GM21717 (cell line): ENCODE results near the gene KCNS3.

Source experiments
- ATAC-seq: cut with Tn5 transposase; IDR thresholded peaks from one replicate; pipeline ENCODE4 v1.9.1; 2021; ENCODE audit warnings: mild to moderate bottlenecking, moderate library complexity; ENCODE audit not compliant: unreplicated experiment

KCNS3 gene

GRCh38 chr2:17878281-17879136 lies at the start of gene KCNS3:
KCNS3 (plus strand) TSS chr2:17878667; CDS start chr2:17931009, 52,342 bp downstream.
- ATAC-seq = peak; percentile 86

- ATAC-seq = peak; percentile 77
Observed at GRCh38 chr2:17830053-17831034, 48.1 kb upstream of the KCNS3 start.

- ATAC-seq = no peak
Observed at GRCh38 chr2:17835516-17835915, 43.0 kb upstream of the KCNS3 start.

- no peak for ATAC-seq
Observed at GRCh38 chr2:17839959-17840358, 38.5 kb upstream of the KCNS3 start.

GRCh38 chr2:17843457-17843856 lies 35.0 kb upstream of the KCNS3 start:
- no peak for ATAC-seq

- no peak for ATAC-seq
Observed at GRCh38 chr2:17845806-17846205, 32.7 kb upstream of the KCNS3 start.

GRCh38 chr2:17846676-17847075 lies 31.8 kb upstream of the KCNS3 start:
- ATAC-seq = no peak

- no peak for ATAC-seq
Observed at GRCh38 chr2:17847236-17847635, 31.2 kb upstream of the KCNS3 start.

GRCh38 chr2:17849275-17849674 lies 29.2 kb upstream of the KCNS3 start:
- no peak for ATAC-seq

- no peak for ATAC-seq
Observed at GRCh38 chr2:17850151-17850550, 28.3 kb upstream of the KCNS3 start.

GRCh38 chr2:17851731-17852585 lies 26.5 kb upstream of the KCNS3 start:
- ATAC-seq = peak; percentile 87

GRCh38 chr2:17853799-17854198 lies 24.7 kb upstream of the KCNS3 start:
- no peak for ATAC-seq

- ATAC-seq = no peak
Observed at GRCh38 chr2:17857021-17857420, 21.4 kb upstream of the KCNS3 start.

GRCh38 chr2:17858064-17858463 lies 20.4 kb upstream of the KCNS3 start:
- ATAC-seq = no peak

GRCh38 chr2:17863539-17863938 lies 14.9 kb upstream of the KCNS3 start:
- ATAC-seq = no peak

- ATAC-seq = no peak
Observed at GRCh38 chr2:17864676-17865075, 13.8 kb upstream of the KCNS3 start.

- no peak for ATAC-seq
Observed at GRCh38 chr2:17867133-17867532, 11.3 kb upstream of the KCNS3 start.

GRCh38 chr2:17869128-17869527 lies 9.3 kb upstream of the KCNS3 start:
- no peak for ATAC-seq

- no peak for ATAC-seq
Observed at GRCh38 chr2:17871639-17872038, 6.8 kb upstream of the KCNS3 start.

- ATAC-seq = no peak
Observed at GRCh38 chr2:17873021-17873420, 5.4 kb upstream of the KCNS3 start.

GRCh38 chr2:17876590-17876989 lies 1.9 kb upstream of the KCNS3 start:
- no peak for ATAC-seq
